Testis (tissue), 3 donors: Measurements from ENCODE around the gene NRXN3. TPM values are rescaled to one million over a fixed set of nuclear protein-coding genes. Genes with fewer than 3 reads are reported as not detected.

Experiments used
- DNase-seq: peaks from one replicate; pipeline ENCODE4 v3.0.0-alpha.2; 2019
- H3K27ac ChIP-seq, 2 donors: fragments of 200-600 bp; sonication (generic); one replicate each; pipeline ENCODE4 v1.5.1; 2019
- H3K27me3 ChIP-seq: fragments of 200-600 bp; sonication (generic); one replicate; pipeline ENCODE4 v1.5.1; 2019
- H3K36me3 ChIP-seq: fragments of 200-600 bp; sonication (generic); one replicate; pipeline ENCODE4 v1.5.1; 2017; ENCODE audit warnings: low read depth; ENCODE audit errors: missing control alignments
- H3K4me1 ChIP-seq: fragments of 200-600 bp; sonication (generic); one replicate; pipeline ENCODE4 v1.5.1; 2019
- H3K4me3 ChIP-seq, 2 donors: fragments of 200-600 bp; sonication (generic); one replicate each; pipeline ENCODE4 v1.5.1; 2017 to 2019
- H3K9me3 ChIP-seq: fragments of 200-600 bp; sonication (generic); one replicate; pipeline ENCODE4 v1.5.1; 2017
- CTCF ChIP-seq, 3 experiments: fragments of 450-650 bp in 2 of 3; fragments of 200-600 bp in 1 of 3; sonication (generic) in 1 of 3; IDR thresholded peaks; one replicate each; pipeline ENCODE4 v1.5.1; 2016 to 2019; ENCODE audit warnings: antibody characterized with exemption in 3 of 3, mild to moderate bottlenecking in 2 of 3, moderate library complexity in 1 of 3
- POLR2A ChIP-seq: fragments of 450-650 bp; IDR thresholded peaks from one replicate; pipeline ENCODE4 v1.6.1; 2017; ENCODE audit warnings: antibody characterized with exemption, mild to moderate bottlenecking, moderate library complexity
- WGBS, 2 donors: methylation state at CpG; one replicate each; pipeline ENCODE4 v1.1.5; 2018; 5-methylcytosine and 5-hydroxymethylcytosine counted together
- intact Hi-C: fragments of 100-400 bp; cut with DNase I; formaldehyde crosslinking; loops from one replicate; pipeline ENCODE4 v1.15.1; 2023; ENCODE audit warnings: low total_unique reads
- polyA plus RNA-seq: library from polyadenylated mRNA; stranded (reverse); fragments of 350-450 nt; fragmentation: Illumina TruSeq; extraction: RNeasy Lipid Tissue Mini Kit (QIAGEN cat#74804); gene quantifications from one replicate; pipeline ENCODE4 v1.2.3, GENCODE V29; 2014; ENCODE audit warnings: low read depth, low replicate concordance; ENCODE audit not compliant: insufficient read depth
- total RNA-seq, 2 donors: library from RNA; depleted of rRNA; stranded (reverse); fragments of >200 nt; gene quantifications; one replicate each; pipeline ENCODE4 v1.2.3, GENCODE V29; 2016

Gene NRXN3
- total and polyA plus RNA-seq, 3 donors from 2014 or later: 3.5 to 8.0 (median 3.9) TPM

- intact Hi-C loops: no loop called here
- H3K36me3 ChIP-seq: no peaks in the 10 kb centered on the region
- H3K27me3 ChIP-seq: no peaks in the 10 kb centered on the region
- 64 to 84% methylated on average over 3 of the region's 3 CpGs for WGBS, 2 donors
- TF ChIP-seq CTCF (IDR thresholded peaks at IDR 0.05) (no peak), POLR2A (no peak)
- no peak overlapping the region for H3K27ac ChIP-seq
- no peak for DNase-seq
- no peak overlapping the region for H3K4me3 ChIP-seq
- no peaks in the 10 kb centered on the region for H3K4me1 ChIP-seq
- no peaks in the 10 kb centered on the region for H3K9me3 ChIP-seq
Observed at GRCh38 chr14:79728331-79728730, 1558.2 kb downstream of the NRXN3 start.

- no peak overlapping the region for H3K4me3 ChIP-seq
Observed at GRCh38 chr14:79729731-79730130, 1559.6 kb downstream of the NRXN3 start.

GRCh38 chr14:79730196-79730595 lies 1560.0 kb downstream of the NRXN3 start:
- TF ChIP-seq POLR2A: no peak
- TF ChIP-seq CTCF (IDR thresholded peaks at IDR 0.05): no peak
- DNase-seq: no peak
- Histone ChIP-seq H3K27ac (no peak overlapping the region), H3K4me3 (no peak overlapping the region), H3K4me1 (no peaks in the 10 kb centered on the region), H3K27me3 (no peaks in the 10 kb centered on the region), H3K9me3 (no peaks in the 10 kb centered on the region), H3K36me3 (no peaks in the 10 kb centered on the region)
- 82 to 87% methylated on average over 1 to 2 of the region's 2 CpGs for WGBS, 2 donors
- intact Hi-C loops: no loop called here

More at GRCh38 chr14:79729731-79730130, 1559.6 kb downstream of the NRXN3 start:
- WGBS, 2 donors: 73 to 80% methylated on average over 3 of the region's 3 CpGs
- Histone ChIP-seq H3K27me3 (no peaks in the 10 kb centered on the region), H3K36me3 (no peaks in the 10 kb centered on the region), H3K9me3 (no peaks in the 10 kb centered on the region), H3K27ac (no peak overlapping the region), H3K4me1 (no peaks in the 10 kb centered on the region)
- DNase-seq: no peak
- intact Hi-C loops: no loop called here
- TF ChIP-seq CTCF (IDR thresholded peaks at IDR 0.05): no peak
- no peak for TF ChIP-seq POLR2A

- WGBS, 2 donors: 67 to 71% methylated on average over 5 of the region's 5 CpGs
- Histone ChIP-seq H3K36me3 (no peaks in the 10 kb centered on the region), H3K27me3 (no peaks in the 10 kb centered on the region), H3K4me1 (no peaks in the 10 kb centered on the region), H3K27ac (no peak overlapping the region), H3K4me3 (no peak overlapping the region), H3K9me3 (no peaks in the 10 kb centered on the region)
- no peak for DNase-seq
- TF ChIP-seq POLR2A: no peak
- no peak for TF ChIP-seq CTCF (IDR thresholded peaks at IDR 0.05)
- intact Hi-C loops: no loop called here
Observed at GRCh38 chr14:79730953-79731352, 1560.8 kb downstream of the NRXN3 start.

- no peaks in the 10 kb centered on the region for H3K4me1 ChIP-seq
- no peaks in the 10 kb centered on the region for H3K9me3 ChIP-seq
- intact Hi-C loops: no loop called here
- TF ChIP-seq POLR2A: no peak
- TF ChIP-seq CTCF (IDR thresholded peaks at IDR 0.05): no peak
- no peak overlapping the region for H3K27ac ChIP-seq
- no peak for DNase-seq
- no peak overlapping the region for H3K4me3 ChIP-seq
- H3K27me3 ChIP-seq: no peaks in the 10 kb centered on the region
- no peaks in the 10 kb centered on the region for H3K36me3 ChIP-seq
- 64% methylated on average over 8 of the region's 8 CpGs for WGBS, 2 donors
Observed at GRCh38 chr14:79732911-79733655, 1562.9 kb downstream of the NRXN3 start.
